ENCODE results near the gene KIAA0753.

Gene KIAA0753

GRCh38 chr17:6528557-6528956 lies 112.0 kb downstream of the KIAA0753 start:
- H3K27me3 ChIP-seq (replicated peaks; ENCODE audit: control insufficient read depth, insufficient read depth, low read length) = no peaks in the 10 kb centered on the region; the same call in none of the 2 replicates
- no peak for TF ChIP-seq CTCF (IDR thresholded peaks at IDR 0.05; ENCODE audit: insufficient read depth, low read length, poor library complexity, severe bottlenecking)
- no peaks in the 10 kb centered on the region for H3K36me3 ChIP-seq (ENCODE audit: control insufficient read depth, insufficient read depth, low read length)
- no peak overlapping the region for H3K4me3 ChIP-seq (replicated peaks; ENCODE audit: low read depth, low read length)
- no peak for DNase-seq (ENCODE audit: extremely low read depth, insufficient read length)

All from GM06990 (cell line).